CD14-positive monocyte (primary cell): Measurements from ENCODE around the gene SLC35F1. TPM values are rescaled to one million over a fixed set of nuclear protein-coding genes. Genes with fewer than 3 reads are reported as not detected.

Source experiments
- DNase-seq, 3 donors: peaks; one replicate each; pipeline ENCODE4 v3.0.0-alpha.2; 2011 to 2022
- H2AFZ ChIP-seq: 2 replicates; pipeline ENCODE4 v1.6.0; 2012; ENCODE audit warnings: mild to moderate bottlenecking, low read depth, low read length, inconsistent platforms; ENCODE audit not compliant: insufficient read depth, poor library complexity, severe bottlenecking
- H3K27ac ChIP-seq, 2 donors: 1 replicate in 1 of 2; 2 replicates in 1 of 2; pipeline ENCODE4 v1.5.1; 2012 to 2013; ENCODE audit warnings: low read length in 2 of 2, control low read depth in 1 of 2, inconsistent platforms in 1 of 2, low read depth in 1 of 2, mild to moderate bottlenecking in 1 of 2
- H3K27me3 ChIP-seq, 2 donors: one replicate each; pipeline versions ENCODE4 v1.6.0 to v1.6.1; 2011 to 2013; ENCODE audit warnings: low read length in 2 of 2; ENCODE audit not compliant: control insufficient read depth in 2 of 2, insufficient read depth in 2 of 2
- H3K36me3 ChIP-seq, 2 donors: replicated peaks in 1 of 2; 1 replicate in 1 of 2; 2 replicates in 1 of 2; pipeline versions ENCODE4 v1.5.1 to v1.6.1; 2012 to 2013; ENCODE audit warnings: low read length in 2 of 2, control low read depth in 1 of 2, inconsistent platforms in 1 of 2, mild to moderate bottlenecking in 1 of 2; ENCODE audit not compliant: insufficient read depth in 2 of 2, control insufficient read depth in 1 of 2
- H3K4me1 ChIP-seq, 2 donors: 1 replicate in 1 of 2; 2 replicates in 1 of 2; pipeline versions ENCODE4 v1.5.1 to v1.6.1; 2012 to 2013; ENCODE audit warnings: low read length in 2 of 2, control low read depth in 1 of 2, inconsistent platforms in 1 of 2, mild to moderate bottlenecking in 1 of 2, moderate library complexity in 1 of 2; ENCODE audit not compliant: insufficient read depth in 2 of 2, control insufficient read depth in 1 of 2
- H3K4me2 ChIP-seq: replicated peaks from 2 replicates; pipeline ENCODE3; 2012; ENCODE audit warnings: low read length, moderate library complexity, mild to moderate bottlenecking; ENCODE audit not compliant: poor library complexity, severe bottlenecking; ENCODE audit errors: extremely low read depth
- H3K4me3 ChIP-seq, 3 experiments: fragments of 200-600 bp in 1 of 3; sonication (generic) in 1 of 3; replicated peaks in 1 of 3; 1 replicate in 2 of 3; 2 replicates in 1 of 3; pipeline ENCODE4 v1.5.1; 2011 to 2013; ENCODE audit warnings: low read length in 3 of 3, mild to moderate bottlenecking in 3 of 3, control low read depth in 2 of 3, low read depth in 2 of 3, inconsistent platforms in 1 of 3, moderate library complexity in 1 of 3
- H3K79me2 ChIP-seq: 2 replicates; pipeline ENCODE4 v1.6.0; 2012; ENCODE audit warnings: mild to moderate bottlenecking, control low read depth, inconsistent platforms, low read length, moderate library complexity; ENCODE audit not compliant: insufficient read depth
- H3K9ac ChIP-seq: 2 replicates; pipeline ENCODE4 v1.6.0; 2017; ENCODE audit warnings: low read length, mild to moderate bottlenecking; ENCODE audit not compliant: insufficient read depth, poor library complexity, severe bottlenecking
- H3K9me3 ChIP-seq, 2 donors: replicated peaks in 1 of 2; 1 replicate in 1 of 2; 2 replicates in 1 of 2; pipeline versions ENCODE4 v1.5.1 to v1.6.1; 2012 to 2013; ENCODE audit warnings: low read length in 2 of 2, control low read depth in 1 of 2; ENCODE audit not compliant: control insufficient read depth in 1 of 2, insufficient read depth in 1 of 2
- H4K20me1 ChIP-seq: 2 replicates; pipeline ENCODE4 v1.6.0; 2012; ENCODE audit warnings: mild to moderate bottlenecking, low read length, control low read depth, moderate library complexity; ENCODE audit not compliant: insufficient read depth
- H3K27ac Mint-ChIP-seq, 7 donors: one replicate each; pipeline ENCODE4 v1.8.0; 2020; ENCODE audit warnings: mild to moderate bottlenecking in 7 of 7, mixed read lengths in 7 of 7, moderate library complexity in 6 of 7, inconsistent platforms in 2 of 7
- H3K27me3 Mint-ChIP-seq, 3 donors: one replicate each; pipeline ENCODE4 v1.8.0; 2021 to 2022; ENCODE audit warnings: low read depth in 3 of 3, mild to moderate bottlenecking in 3 of 3, mixed read lengths in 3 of 3, moderate library complexity in 3 of 3, inconsistent platforms in 1 of 3
- H3K36me3 Mint-ChIP-seq, 2 donors: one replicate each; pipeline ENCODE4 v1.8.0; 2020; ENCODE audit warnings: mixed read lengths in 2 of 2, inconsistent platforms in 1 of 2, mild to moderate bottlenecking in 1 of 2
- H3K4me1 Mint-ChIP-seq: one replicate; pipeline ENCODE4 v1.8.0; 2020; ENCODE audit warnings: mild to moderate bottlenecking, mixed read lengths
- H3K4me3 Mint-ChIP-seq, 2 donors: one replicate each; pipeline ENCODE4 v1.8.0; 2020; ENCODE audit warnings: mild to moderate bottlenecking in 2 of 2, mixed read lengths in 2 of 2, moderate library complexity in 1 of 2
- H3K9me3 Mint-ChIP-seq, 7 donors: one replicate each; pipeline ENCODE4 v1.8.0; 2020 to 2022; ENCODE audit warnings: mixed read lengths in 7 of 7, mild to moderate bottlenecking in 6 of 7, moderate library complexity in 6 of 7, inconsistent platforms in 2 of 7
- CTCF ChIP-seq: fragments of 200-600 bp; IDR thresholded peaks from one replicate; pipeline ENCODE4 v1.8.0; 2022; ENCODE audit warnings: antibody characterized with exemption, mild to moderate bottlenecking
- WGBS: methylation state at CpG from one replicate; pipeline ENCODE4 v1.1.5; 2013; ENCODE audit warnings: missing lambda C conversion rate; ENCODE audit not compliant: insufficient coverage; 5-methylcytosine and 5-hydroxymethylcytosine counted together
- intact Hi-C, 2 donors: fragments of 100-400 bp; cut with micrococcal nuclease; formaldehyde crosslinking; loops; one replicate each; pipeline versions ENCODE4 v1.15.0 to v1.15.1; 2023
- polyA plus RNA-seq, 3 donors: library from polyadenylated mRNA; depleted of rRNA in 1 of 3; unstranded in 2 of 3; stranded (reverse) in 1 of 3; fragments of 300-500 nt in 2 of 3; fragments of >200 nt in 1 of 3; fragmentation: Illumina TruSeq in 2 of 3; gene quantifications; 1 replicate in 2 of 3; 2 replicates in 1 of 3; pipeline ENCODE4 v1.2.3, GENCODE V29; 2012 to 2021

The SLC35F1 gene
- polyA plus RNA-seq, 3 donors = not detected

DNA sequence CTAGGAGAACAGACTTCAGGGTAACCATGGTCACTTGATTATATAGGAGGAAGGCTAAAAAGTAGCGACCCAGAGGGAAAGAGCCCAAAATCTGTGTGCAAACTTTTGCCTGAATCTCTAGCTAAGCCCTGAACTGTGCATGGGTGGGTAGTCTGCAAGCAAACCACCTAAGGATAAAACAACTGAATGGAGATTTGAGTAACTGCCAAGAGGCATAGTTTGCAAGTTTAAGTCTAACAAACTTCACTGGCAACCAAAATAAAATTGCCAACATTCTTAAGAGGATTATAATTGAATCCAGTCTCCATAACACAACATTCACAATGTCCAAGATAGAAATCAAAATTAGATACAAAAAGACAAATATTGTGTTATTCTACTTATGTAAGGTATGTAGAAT, 449.0 kb downstream of the SLC35F1 start:
- Histone ChIP-seq H3K9me3 (peaks cover 0 to 4% of the 10 kb centered on the region in 2 donors), H3K27ac (no peak overlapping the region), H3K27me3 (no peaks in the 10 kb centered on the region), H3K4me1 (no peaks in the 10 kb centered on the region), H3K4me2 (no peak overlapping the region), H3K4me3 (no peak overlapping the region), H3K79me2 (no peaks in the 10 kb centered on the region), H3K36me3 (no peaks in the 10 kb centered on the region), H4K20me1 (no peaks in the 10 kb centered on the region), H3K9ac (no peak overlapping the region), H2AFZ (no peak overlapping the region)
- Mint-ChIP-seq H3K9me3 (peaks cover 0 to 6% (median 2%) of the 10 kb centered on the region in 7 donors), H3K36me3 (no peaks in the 10 kb centered on the region), H3K27ac (no peak overlapping the region), H3K4me3 (no peak overlapping the region), H3K4me1 (no peaks in the 10 kb centered on the region), H3K27me3 (peaks cover 0 to 8% (median 0%) of the 10 kb centered on the region in 3 donors)
- no peak for DNase-seq
- intact Hi-C loops = no loop called here
- TF ChIP-seq CTCF = no peak
- WGBS = no CpG with 5 or more reads among the region's 1 CpG

- H3K4me2 ChIP-seq = no peak overlapping the region
- Mint-ChIP-seq H3K27ac (no peak overlapping the region), H3K27me3 (peaks cover 0 to 8% (median 0%) of the 10 kb centered on the region in 3 donors), H3K9me3 (peaks cover 0 to 6% (median 2%) of the 10 kb centered on the region in 7 donors), H3K4me1 (no peaks in the 10 kb centered on the region), H3K36me3 (no peaks in the 10 kb centered on the region), H3K4me3 (no peak overlapping the region)
- H3K27me3 ChIP-seq = no peaks in the 10 kb centered on the region
- intact Hi-C loops = no loop called here
- no peaks in the 10 kb centered on the region for H3K79me2 ChIP-seq
- H3K36me3 ChIP-seq = no peaks in the 10 kb centered on the region
- TF ChIP-seq CTCF = no peak
- H3K4me3 ChIP-seq = no peak overlapping the region
- H4K20me1 ChIP-seq = no peaks in the 10 kb centered on the region
- H3K9ac ChIP-seq = no peak overlapping the region
- H2AFZ ChIP-seq = no peak overlapping the region
- H3K4me1 ChIP-seq = no peaks in the 10 kb centered on the region
- DNase-seq = no peak
- no peak overlapping the region for H3K27ac ChIP-seq
- H3K9me3 ChIP-seq = peaks cover 0 to 4% of the 10 kb centered on the region in 2 donors
These were observed 449.6 kb downstream of the SLC35F1 start for GRCh38 chr6:118356686-118357085.

Other genes with a start within 250 kb of the SLC35F1 start
- gene NUS1, start 231.8 kb upstream of the SLC35F1 start, polyA plus RNA-seq = 10 to 100 TPM in 2 of 3 donors, 1 to 10 TPM in 1; 8.7 to 16.8 (median 15.6) TPM